T-helper 2 cell treated with Interferon-gamma antibody and Interleukin-4, amounts not matched to agents 5 μg/mL and 100 μg/mL, for 36 hours (primary cell): Measurements from ENCODE around the gene MCM7.

Experiments used
- DNase-seq: peaks from one replicate; pipeline ENCODE4 v3.0.0; 2021; ENCODE audit warnings: low spot score
- H3K27ac Mint-ChIP-seq: one replicate; pipeline ENCODE4 v1.8.0; 2021; ENCODE audit warnings: mild to moderate bottlenecking, mixed read lengths
- H3K27me3 Mint-ChIP-seq: one replicate; pipeline ENCODE4 v1.8.0; 2021; ENCODE audit warnings: low read depth, mixed read lengths
- H3K36me3 Mint-ChIP-seq: one replicate; pipeline ENCODE4 v1.8.0; 2021; ENCODE audit warnings: low read depth, mixed read lengths
- H3K4me1 Mint-ChIP-seq: one replicate; pipeline ENCODE4 v1.8.0; 2021; ENCODE audit warnings: low read depth, mixed read lengths
- H3K4me3 Mint-ChIP-seq: one replicate; pipeline ENCODE4 v1.8.0; 2022; ENCODE audit warnings: mild to moderate bottlenecking, moderate library complexity, mixed read lengths
- H3K9me3 Mint-ChIP-seq: one replicate; pipeline ENCODE4 v1.8.0; 2021; ENCODE audit warnings: mixed read lengths

Gene MCM7

GRCh38 chr7:100127866-100128636 lies 26.9 kb upstream of the MCM7 start:
- Mint-ChIP-seq H3K4me1 (peaks cover 21% of the 10 kb centered on the region), H3K4me3 (peak overlapping the region; percentile 75), H3K9me3 (no peaks in the 10 kb centered on the region), H3K27me3 (no peaks in the 10 kb centered on the region), H3K36me3 (peaks cover 11% of the 10 kb centered on the region), H3K27ac (peak overlapping the region; percentile 65)
- peak; percentile 22 for DNase-seq

GRCh38 chr7:100126931-100127865 lies 26.0 kb upstream of the MCM7 start, which contains the start of gene MBLAC1:
TSS of gene MBLAC1 (plus strand) at chr7:100126967. CDS start at chr7:100127396, 429 bp downstream.
- DNase-seq, result peak; percentile 85
- Mint-ChIP-seq H3K9me3 (no peaks in the 10 kb centered on the region), H3K4me3 (peak within 1 kb of the TSS; percentile 100), H3K27ac (peak within 1 kb of the TSS; percentile 100), H3K4me1 (peaks cover 17% of the 10 kb centered on the region), H3K36me3 (peaks cover 11% of the 10 kb centered on the region), H3K27me3 (no peaks in the 10 kb centered on the region)

GRCh38 chr7:100126239-100126930 lies 25.2 kb upstream of the MCM7 start:
- H3K27ac Mint-ChIP-seq, result peak overlapping the region; percentile 100
- H3K9me3 Mint-ChIP-seq, result no peaks in the 10 kb centered on the region
- H3K4me3 Mint-ChIP-seq, result peak overlapping the region; percentile 100
- no peaks in the 10 kb centered on the region for H3K27me3 Mint-ChIP-seq
- peaks cover 11% of the 10 kb centered on the region for H3K36me3 Mint-ChIP-seq
- H3K4me1 Mint-ChIP-seq, result peaks cover 17% of the 10 kb centered on the region
- peak; percentile 20 for DNase-seq

GRCh38 chr7:100124301-100125230 lies 23.4 kb upstream of the MCM7 start:
- Mint-ChIP-seq H3K36me3 (peaks cover 11% of the 10 kb centered on the region), H3K9me3 (no peaks in the 10 kb centered on the region), H3K27ac (peak overlapping the region; percentile 37), H3K27me3 (no peaks in the 10 kb centered on the region), H3K4me1 (peaks cover 26% of the 10 kb centered on the region), H3K4me3 (peak overlapping the region; percentile 100)
- DNase-seq, result no peak

- H3K27ac Mint-ChIP-seq, result no peak overlapping the region
- no peaks in the 10 kb centered on the region for H3K27me3 Mint-ChIP-seq
- peaks cover 14% of the 10 kb centered on the region for H3K36me3 Mint-ChIP-seq
- H3K9me3 Mint-ChIP-seq, result no peaks in the 10 kb centered on the region
- no peak overlapping the region for H3K4me3 Mint-ChIP-seq
- DNase-seq, result no peak
- H3K4me1 Mint-ChIP-seq, result peaks cover 25% of the 10 kb centered on the region
Measured at GRCh38 chr7:100122568-100122967, 21.4 kb upstream of the MCM7 start.

- H3K27me3 Mint-ChIP-seq, result no peaks in the 10 kb centered on the region
- H3K27ac Mint-ChIP-seq, result no peak overlapping the region
- H3K4me1 Mint-ChIP-seq, result peaks cover 25% of the 10 kb centered on the region
- no peaks in the 10 kb centered on the region for H3K9me3 Mint-ChIP-seq
- H3K36me3 Mint-ChIP-seq, result peaks cover 14% of the 10 kb centered on the region
- H3K4me3 Mint-ChIP-seq, result no peak overlapping the region
- no peak for DNase-seq
Measured at GRCh38 chr7:100122067-100122466, 20.9 kb upstream of the MCM7 start.

GRCh38 chr7:100120733-100121036 lies 19.5 kb upstream of the MCM7 start:
- Mint-ChIP-seq H3K4me3 (peak overlapping the region; percentile 96), H3K9me3 (no peaks in the 10 kb centered on the region), H3K4me1 (peaks cover 25% of the 10 kb centered on the region), H3K27me3 (no peaks in the 10 kb centered on the region), H3K27ac (peak overlapping the region; percentile 97), H3K36me3 (peaks cover 19% of the 10 kb centered on the region)
- no peak for DNase-seq

GRCh38 chr7:100119970-100120732 lies 19.0 kb upstream of the MCM7 start:
- Mint-ChIP-seq H3K27me3 (no peaks in the 10 kb centered on the region), H3K4me3 (peak overlapping the region; percentile 96), H3K27ac (peak overlapping the region; percentile 97), H3K36me3 (peaks cover 20% of the 10 kb centered on the region), H3K4me1 (peaks cover 21% of the 10 kb centered on the region), H3K9me3 (no peaks in the 10 kb centered on the region)
- peak; percentile 71 for DNase-seq

- Mint-ChIP-seq H3K9me3 (no peaks in the 10 kb centered on the region), H3K36me3 (peaks cover 12% of the 10 kb centered on the region), H3K4me3 (peak within 1 kb of the TSS; percentile 96), H3K27me3 (no peaks in the 10 kb centered on the region), H3K4me1 (peaks cover 13% of the 10 kb centered on the region), H3K27ac (peak within 1 kb of the TSS; percentile 97)
- DNase-seq, result peak; percentile 93
Measured at GRCh38 chr7:100119072-100119969, 18.1 kb upstream of the MCM7 start, which contains the start of the genes CNPY4 and TAF6. TSS of gene CNPY4 (plus strand) at chr7:100119634. CDS start at chr7:100119745, 111 bp downstream. TSS of gene TAF6 (minus strand) at chr7:100119358. CDS start at chr7:100114209, 5,149 bp downstream.

- H3K4me1 Mint-ChIP-seq, result peaks cover 11% of the 10 kb centered on the region
- H3K4me3 Mint-ChIP-seq, result peak overlapping the region; percentile 96
- peaks cover 13% of the 10 kb centered on the region for H3K36me3 Mint-ChIP-seq
- peak overlapping the region; percentile 97 for H3K27ac Mint-ChIP-seq
- H3K27me3 Mint-ChIP-seq, result no peaks in the 10 kb centered on the region
- no peaks in the 10 kb centered on the region for H3K9me3 Mint-ChIP-seq
- no peak for DNase-seq
Measured at GRCh38 chr7:100118388-100119071, 17.3 kb upstream of the MCM7 start.

- H3K4me1 Mint-ChIP-seq, result peaks cover 4% of the 10 kb centered on the region
- peaks cover 30% of the 10 kb centered on the region for H3K36me3 Mint-ChIP-seq
- no peak for DNase-seq
- H3K9me3 Mint-ChIP-seq, result no peaks in the 10 kb centered on the region
- H3K27me3 Mint-ChIP-seq, result no peaks in the 10 kb centered on the region
- no peak overlapping the region for H3K27ac Mint-ChIP-seq
- no peak overlapping the region for H3K4me3 Mint-ChIP-seq
Measured at GRCh38 chr7:100115026-100115425, 13.8 kb upstream of the MCM7 start.
